Right lobe of liver (tissue), 4 donors: ENCODE measurements around the gene TRAPPC2.
"Not testable (repeated sequence)": the region's sequence is repeated elsewhere in the genome, so short reads cannot be mapped to it uniquely, and the experiment has no call there.

Experiments used
- POLR2A ChIP-seq: fragments of 450-650 bp; IDR thresholded peaks from one replicate; pipeline ENCODE4 v1.6.1; 2017; ENCODE audit warnings: antibody characterized with exemption, mild to moderate bottlenecking
- TF ChIP-seq, protein P1 (sequence below), 4 donors: fragments of 200-600 bp in 3 of 4; fragments of 450-650 bp in 1 of 4; IDR thresholded peaks; one replicate each; pipeline versions ENCODE4 v1.5.1 to v1.8.0; 2016 to 2022; ENCODE audit warnings: antibody characterized with exemption in 4 of 4, mild to moderate bottlenecking in 2 of 4
- donor health status: DM: no; HTN: no; CAD: no.
- donor health status: DM: no; HTN: no; CAD: no.
- donor health status: DM: no; HTN: yes; CAD: no.

DNA sequence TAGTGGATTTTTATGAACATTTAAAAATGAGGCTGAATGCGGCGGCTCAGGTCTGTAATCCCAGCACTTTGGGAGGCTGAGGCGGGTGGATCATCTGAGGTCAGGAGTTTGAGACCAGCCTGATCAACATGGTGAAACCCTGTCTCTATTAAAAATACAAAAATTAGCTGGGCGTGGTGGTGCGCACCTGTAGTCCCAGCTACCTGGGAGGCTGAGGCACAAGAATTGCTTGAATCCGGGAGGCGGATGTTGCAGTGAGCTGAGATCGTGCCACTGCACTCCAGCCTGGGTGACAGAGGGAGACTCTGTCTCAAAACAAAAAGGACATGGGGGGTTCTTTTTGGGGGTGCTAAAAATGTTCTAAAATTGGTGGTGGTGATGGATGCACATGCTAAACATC, 64.7 kb downstream of the TRAPPC2 start:
- TF ChIP-seq, protein P1, sequence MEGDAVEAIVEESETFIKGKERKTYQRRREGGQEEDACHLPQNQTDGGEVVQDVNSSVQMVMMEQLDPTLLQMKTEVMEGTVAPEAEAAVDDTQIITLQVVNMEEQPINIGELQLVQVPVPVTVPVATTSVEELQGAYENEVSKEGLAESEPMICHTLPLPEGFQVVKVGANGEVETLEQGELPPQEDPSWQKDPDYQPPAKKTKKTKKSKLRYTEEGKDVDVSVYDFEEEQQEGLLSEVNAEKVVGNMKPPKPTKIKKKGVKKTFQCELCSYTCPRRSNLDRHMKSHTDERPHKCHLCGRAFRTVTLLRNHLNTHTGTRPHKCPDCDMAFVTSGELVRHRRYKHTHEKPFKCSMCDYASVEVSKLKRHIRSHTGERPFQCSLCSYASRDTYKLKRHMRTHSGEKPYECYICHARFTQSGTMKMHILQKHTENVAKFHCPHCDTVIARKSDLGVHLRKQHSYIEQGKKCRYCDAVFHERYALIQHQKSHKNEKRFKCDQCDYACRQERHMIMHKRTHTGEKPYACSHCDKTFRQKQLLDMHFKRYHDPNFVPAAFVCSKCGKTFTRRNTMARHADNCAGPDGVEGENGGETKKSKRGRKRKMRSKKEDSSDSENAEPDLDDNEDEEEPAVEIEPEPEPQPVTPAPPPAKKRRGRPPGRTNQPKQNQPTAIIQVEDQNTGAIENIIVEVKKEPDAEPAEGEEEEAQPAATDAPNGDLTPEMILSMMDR (IDR thresholded peaks at IDR 0.05) = not testable (repeated sequence)
- not testable (repeated sequence) for TF ChIP-seq POLR2A
